Measurements from ENCODE around the gene URGCP. TPM values are rescaled to one million over a fixed set of nuclear protein-coding genes. Genes with fewer than 3 reads are reported as not detected.
A peak's percentile ranks its signal among the peaks of the same experiment; 100 is the strongest.

Gene URGCP
- total RNA-seq, 1 donor from 2014 or later = 13.0 TPM

GRCh38 chr7:43926798-43927123 is 20.4 kb upstream of the URGCP start:
- no peaks in the 10 kb centered on the region for H3K36me3 Mint-ChIP-seq (ENCODE audit: low read depth, unreplicated experiment)
- peaks cover 6% of the 10 kb centered on the region for H3K4me1 Mint-ChIP-seq (ENCODE audit: unreplicated experiment)
- H3K9me3 Mint-ChIP-seq (ENCODE audit: unreplicated experiment) = no peaks in the 10 kb centered on the region
- no peak overlapping the region for H3K27ac Mint-ChIP-seq (ENCODE audit: unreplicated experiment)
- H3K4me3 Mint-ChIP-seq (ENCODE audit: unreplicated experiment) = peak overlapping the region; percentile 83
- no peak for DNase-seq (ENCODE audit: low spot score)
- peaks cover 3% of the 10 kb centered on the region for H3K27me3 Mint-ChIP-seq (ENCODE audit: unreplicated experiment)
- no peak for TF ChIP-seq CTCF (IDR thresholded peaks at IDR 0.05; ENCODE audit: unreplicated experiment)

- DNase-seq (ENCODE audit: low spot score) = peak; percentile 65
- no peak for TF ChIP-seq CTCF (IDR thresholded peaks at IDR 0.05; ENCODE audit: unreplicated experiment)
- H3K36me3 Mint-ChIP-seq (ENCODE audit: low read depth, unreplicated experiment) = no peaks in the 10 kb centered on the region
- no peaks in the 10 kb centered on the region for H3K9me3 Mint-ChIP-seq (ENCODE audit: unreplicated experiment)
- H3K4me3 Mint-ChIP-seq (ENCODE audit: unreplicated experiment) = peak within 1 kb of the TSS; percentile 89
- H3K4me1 Mint-ChIP-seq (ENCODE audit: unreplicated experiment) = peaks cover 6% of the 10 kb centered on the region
- no peak within 1 kb of the TSS for H3K27ac Mint-ChIP-seq (ENCODE audit: unreplicated experiment)
- peaks cover 3% of the 10 kb centered on the region for H3K27me3 Mint-ChIP-seq (ENCODE audit: unreplicated experiment)
These were observed 19.8 kb upstream of the URGCP start, which contains the start of gene UBE2D4 for GRCh38 chr7:43925984-43926797. Gene UBE2D4, plus strand, starts transcription at chr7:43926436. Its CDS starts 97 bp downstream, at chr7:43926533.

GRCh38 chr7:43922726-43923125 is 16.3 kb upstream of the URGCP start:
- H3K36me3 Mint-ChIP-seq (ENCODE audit: low read depth, unreplicated experiment) = no peaks in the 10 kb centered on the region
- no peak overlapping the region for H3K27ac Mint-ChIP-seq (ENCODE audit: unreplicated experiment)
- no peaks in the 10 kb centered on the region for H3K9me3 Mint-ChIP-seq (ENCODE audit: unreplicated experiment)
- H3K4me3 Mint-ChIP-seq (ENCODE audit: unreplicated experiment) = no peak overlapping the region
- H3K27me3 Mint-ChIP-seq (ENCODE audit: unreplicated experiment) = peaks cover 3% of the 10 kb centered on the region
- no peak for DNase-seq (ENCODE audit: low spot score)
- peaks cover 6% of the 10 kb centered on the region for H3K4me1 Mint-ChIP-seq (ENCODE audit: unreplicated experiment)
- TF ChIP-seq CTCF (IDR thresholded peaks at IDR 0.05; ENCODE audit: unreplicated experiment) = no peak

GRCh38 chr7:43921423-43921822 is 15.0 kb upstream of the URGCP start:
- DNase-seq (ENCODE audit: low spot score) = no peak
- no peaks in the 10 kb centered on the region for H3K9me3 Mint-ChIP-seq (ENCODE audit: unreplicated experiment)
- no peak overlapping the region for H3K4me3 Mint-ChIP-seq (ENCODE audit: unreplicated experiment)
- H3K4me1 Mint-ChIP-seq (ENCODE audit: unreplicated experiment) = peaks cover 3% of the 10 kb centered on the region
- TF ChIP-seq CTCF (IDR thresholded peaks at IDR 0.05; ENCODE audit: unreplicated experiment) = no peak
- no peaks in the 10 kb centered on the region for H3K36me3 Mint-ChIP-seq (ENCODE audit: low read depth, unreplicated experiment)
- H3K27ac Mint-ChIP-seq (ENCODE audit: unreplicated experiment) = no peak overlapping the region
- H3K27me3 Mint-ChIP-seq (ENCODE audit: unreplicated experiment) = peaks cover 3% of the 10 kb centered on the region

GRCh38 chr7:43915907-43916306 is 9.5 kb upstream of the URGCP start:
- H3K27ac Mint-ChIP-seq (ENCODE audit: unreplicated experiment) = no peak overlapping the region
- no peaks in the 10 kb centered on the region for H3K27me3 Mint-ChIP-seq (ENCODE audit: unreplicated experiment)
- H3K4me3 Mint-ChIP-seq (ENCODE audit: unreplicated experiment) = no peak overlapping the region
- no peak for TF ChIP-seq CTCF (IDR thresholded peaks at IDR 0.05; ENCODE audit: unreplicated experiment)
- H3K36me3 Mint-ChIP-seq (ENCODE audit: low read depth, unreplicated experiment) = peaks cover 4% of the 10 kb centered on the region
- no peaks in the 10 kb centered on the region for H3K9me3 Mint-ChIP-seq (ENCODE audit: unreplicated experiment)
- H3K4me1 Mint-ChIP-seq (ENCODE audit: unreplicated experiment) = no peaks in the 10 kb centered on the region
- no peak for DNase-seq (ENCODE audit: low spot score)
